ENCODE data around the gene STK17B.

DNA sequence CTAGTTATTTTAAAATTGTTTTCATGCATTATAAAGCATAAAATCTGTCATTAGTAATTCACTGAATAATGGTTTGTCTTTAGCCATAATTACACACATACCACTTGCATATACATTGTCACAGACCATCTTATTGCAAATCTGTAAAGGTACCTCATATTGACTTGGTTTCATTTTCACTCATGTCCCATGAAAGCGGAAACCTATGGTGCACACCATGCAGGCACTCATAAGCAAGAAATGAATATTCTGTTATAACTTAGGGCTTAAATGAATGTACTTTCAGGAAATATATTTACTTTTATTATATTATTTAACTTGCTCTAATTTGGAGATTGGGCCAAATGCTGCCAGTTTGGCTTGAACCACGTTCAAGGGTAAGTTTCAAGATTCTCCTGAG is 29.2 kb upstream of the STK17B start:
- TF ChIP-seq, protein P1, sequence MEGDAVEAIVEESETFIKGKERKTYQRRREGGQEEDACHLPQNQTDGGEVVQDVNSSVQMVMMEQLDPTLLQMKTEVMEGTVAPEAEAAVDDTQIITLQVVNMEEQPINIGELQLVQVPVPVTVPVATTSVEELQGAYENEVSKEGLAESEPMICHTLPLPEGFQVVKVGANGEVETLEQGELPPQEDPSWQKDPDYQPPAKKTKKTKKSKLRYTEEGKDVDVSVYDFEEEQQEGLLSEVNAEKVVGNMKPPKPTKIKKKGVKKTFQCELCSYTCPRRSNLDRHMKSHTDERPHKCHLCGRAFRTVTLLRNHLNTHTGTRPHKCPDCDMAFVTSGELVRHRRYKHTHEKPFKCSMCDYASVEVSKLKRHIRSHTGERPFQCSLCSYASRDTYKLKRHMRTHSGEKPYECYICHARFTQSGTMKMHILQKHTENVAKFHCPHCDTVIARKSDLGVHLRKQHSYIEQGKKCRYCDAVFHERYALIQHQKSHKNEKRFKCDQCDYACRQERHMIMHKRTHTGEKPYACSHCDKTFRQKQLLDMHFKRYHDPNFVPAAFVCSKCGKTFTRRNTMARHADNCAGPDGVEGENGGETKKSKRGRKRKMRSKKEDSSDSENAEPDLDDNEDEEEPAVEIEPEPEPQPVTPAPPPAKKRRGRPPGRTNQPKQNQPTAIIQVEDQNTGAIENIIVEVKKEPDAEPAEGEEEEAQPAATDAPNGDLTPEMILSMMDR (conservative IDR thresholded peaks at IDR 0.05; ENCODE audit: low read length) = no peak
- no peak for TF ChIP-seq EZH2phosphoT487 (IDR thresholded peaks at IDR 0.05; ENCODE audit: borderline replicate concordance)
